COLO668 (cell line): ENCODE measurements around the gene SUCLG2.

Experiments used
- DNase-seq: peaks from one replicate; lab custom pipeline; 2025; ENCODE audit not compliant: unreplicated experiment; lab: John Stamatoyannopoulos, UW

Gene SUCLG2

GRCh38 chr3:67329358-67329757, 325.1 kb downstream of the SUCLG2 start:
- DNase-seq = no peak

GRCh38 chr3:67327582-67327981, 326.8 kb downstream of the SUCLG2 start:
- DNase-seq = no peak

- peak; percentile 46 for DNase-seq
Observed at GRCh38 chr3:67325231-67325630, 329.2 kb downstream of the SUCLG2 start.
